Activated CD8-positive, alpha-beta T cell treated with anti-CD3 and anti-CD28 coated beads for 36 hours (primary cell): ENCODE data around the gene TLE3. TPM values are rescaled to one million over a fixed set of nuclear protein-coding genes. Genes with fewer than 3 reads are reported as not detected.
A peak's percentile ranks its signal among the peaks of the same experiment; 100 is the strongest.

Experiments used
- ATAC-seq: fragments of 200-7000 bp; cut with Tn5 transposase; one replicate; pipeline ENCODE4 v1.10.0; 2021; ENCODE audit warnings: mild to moderate bottlenecking, moderate library complexity
- CTCF ChIA-PET: fragments of 350-600 bp; sonication (Branson Sonifier 250); formaldehyde crosslinking; loops from one replicate; lab custom pipeline; 2021; ENCODE audit warnings: antibody characterized with exemption; lab: Charles Lee
- POLR2A ChIA-PET: fragments of 350-600 bp; sonication (Branson Sonifier 250); formaldehyde crosslinking; loops from one replicate; lab custom pipeline; 2021; ENCODE audit warnings: antibody characterized with exemption; lab: Charles Lee
- DNase-seq: peaks from one replicate; pipeline ENCODE4 v3.0.0-alpha.2; 2020
- H3K27ac Mint-ChIP-seq: one replicate; pipeline ENCODE4 v1.8.0; 2021; ENCODE audit warnings: mild to moderate bottlenecking, mixed read lengths
- H3K27me3 Mint-ChIP-seq: one replicate; pipeline ENCODE4 v1.8.0; 2021; ENCODE audit warnings: mixed read lengths
- H3K36me3 Mint-ChIP-seq: one replicate; pipeline ENCODE4 v1.8.0; 2021; ENCODE audit warnings: low read depth, mixed read lengths
- H3K4me1 Mint-ChIP-seq: one replicate; pipeline ENCODE4 v1.8.0; 2021; ENCODE audit warnings: low read depth, mixed read lengths
- H3K4me3 Mint-ChIP-seq: one replicate; pipeline ENCODE4 v1.8.0; 2021; ENCODE audit warnings: mild to moderate bottlenecking, moderate library complexity, mixed read lengths
- H3K9me3 Mint-ChIP-seq: one replicate; pipeline ENCODE4 v1.8.0; 2021; ENCODE audit warnings: mixed read lengths
- CTCF ChIP-seq: fragments of 200-600 bp; IDR thresholded peaks from one replicate; pipeline ENCODE4 v1.8.0; 2022; ENCODE audit warnings: antibody characterized with exemption, mild to moderate bottlenecking
- intact Hi-C: fragments of 100-400 bp; cut with micrococcal nuclease; formaldehyde crosslinking; loops from one replicate; pipeline ENCODE4 v1.10.0; 2022
- total RNA-seq, 2 experiments: library from RNA; stranded (reverse); gene quantifications; one replicate each; pipeline ENCODE4 v1.2.3, GENCODE V29; 2021

Gene TLE3
- total RNA-seq, 2 experiments from 2014 or later = 48.4 to 64.2 TPM

- Mint-ChIP-seq H3K27ac (peak overlapping the region; percentile 75), H3K4me3 (no peak overlapping the region), H3K27me3 (no peaks in the 10 kb centered on the region), H3K9me3 (no peaks in the 10 kb centered on the region), H3K36me3 (no peaks in the 10 kb centered on the region), H3K4me1 (peaks cover 18% of the 10 kb centered on the region)
- DNase-seq = no peak
- ATAC-seq = no peak
- intact Hi-C loops = no loop called here
- POLR2A ChIA-PET = interaction anchor here (0.8 to 1.4 kb wide), 3 partner anchors 11 to 48 kb away, joined by 3 to 4 read pairs (median 3); no protein-coding TSS in a partner anchor
- CTCF ChIA-PET = interaction anchor here (1.0 kb wide), 1 partner anchor 77 kb away, joined by 3 read pairs; no protein-coding TSS in a partner anchor
- no peak for TF ChIP-seq CTCF
Measured at GRCh38 chr15:70023769-70024491, 73.8 kb downstream of the TLE3 start.

GRCh38 chr15:70023064-70023768, 74.5 kb downstream of the TLE3 start:
- Mint-ChIP-seq H3K27ac (peak overlapping the region; percentile 75), H3K36me3 (no peaks in the 10 kb centered on the region), H3K4me3 (no peak overlapping the region), H3K4me1 (peaks cover 18% of the 10 kb centered on the region), H3K27me3 (no peaks in the 10 kb centered on the region), H3K9me3 (no peaks in the 10 kb centered on the region)
- DNase-seq = peak; percentile 72
- ATAC-seq = peak; percentile 99
- ChIA-PET POLR2A (interaction anchor here (0.8 to 1.4 kb wide), 3 partner anchors 11 to 47 kb away, joined by 3 to 4 read pairs (median 3); no protein-coding TSS in a partner anchor), CTCF (interaction anchor here (1.0 to 1.2 kb wide), 2 partner anchors 31 to 78 kb away, joined by 3 read pairs; no protein-coding TSS in a partner anchor)
- intact Hi-C loops = no loop called here
- TF ChIP-seq CTCF = no peak

GRCh38 chr15:70020229-70020628, 77.5 kb downstream of the TLE3 start:
- intact Hi-C loops = no loop called here
- Mint-ChIP-seq H3K4me1 (peaks cover 23% of the 10 kb centered on the region), H3K9me3 (no peaks in the 10 kb centered on the region), H3K27ac (no peak overlapping the region), H3K27me3 (peaks cover 10% of the 10 kb centered on the region), H3K36me3 (no peaks in the 10 kb centered on the region), H3K4me3 (no peak overlapping the region)
- ATAC-seq (no peak), DNase-seq (no peak)
- CTCF ChIA-PET = no interaction called here
- POLR2A ChIA-PET = no interaction called here
- TF ChIP-seq CTCF = no peak

GRCh38 chr15:70018646-70019600, 78.8 kb downstream of the TLE3 start:
- H3K27ac Mint-ChIP-seq = no peak overlapping the region
- ChIA-PET CTCF (no interaction called here), POLR2A (no interaction called here)
- no peak for DNase-seq
- peaks cover 19% of the 10 kb centered on the region for H3K4me1 Mint-ChIP-seq
- H3K4me3 Mint-ChIP-seq = no peak overlapping the region
- no peaks in the 10 kb centered on the region for H3K9me3 Mint-ChIP-seq
- ATAC-seq = no peak
- intact Hi-C loops = no loop called here
- no peak for TF ChIP-seq CTCF
- H3K36me3 Mint-ChIP-seq = no peaks in the 10 kb centered on the region
- H3K27me3 Mint-ChIP-seq = peaks cover 10% of the 10 kb centered on the region
